ENCODE measurements around the gene ZFPM1.

DNA sequence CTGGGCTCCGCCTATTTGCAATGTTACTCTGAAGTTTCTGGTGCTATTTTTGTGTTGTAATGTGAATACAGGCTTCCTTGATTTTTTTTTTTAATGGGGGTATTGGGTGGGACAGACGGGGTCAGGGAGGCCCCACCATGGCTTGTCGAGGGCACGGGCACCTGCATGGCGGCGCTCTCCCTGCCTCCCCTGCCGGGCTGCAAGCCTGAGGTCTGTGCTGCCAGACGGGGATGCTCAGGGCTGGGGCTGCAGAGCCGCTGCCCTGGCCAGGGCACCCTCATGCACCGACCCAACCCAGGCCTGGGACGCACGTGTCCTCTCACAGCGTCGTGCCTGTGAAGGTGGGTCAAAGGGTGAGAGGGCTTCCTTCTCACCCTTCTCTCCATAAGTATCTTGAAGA is 13.0 kb upstream of the ZFPM1 start:
- TF ChIP-seq, protein P1, sequence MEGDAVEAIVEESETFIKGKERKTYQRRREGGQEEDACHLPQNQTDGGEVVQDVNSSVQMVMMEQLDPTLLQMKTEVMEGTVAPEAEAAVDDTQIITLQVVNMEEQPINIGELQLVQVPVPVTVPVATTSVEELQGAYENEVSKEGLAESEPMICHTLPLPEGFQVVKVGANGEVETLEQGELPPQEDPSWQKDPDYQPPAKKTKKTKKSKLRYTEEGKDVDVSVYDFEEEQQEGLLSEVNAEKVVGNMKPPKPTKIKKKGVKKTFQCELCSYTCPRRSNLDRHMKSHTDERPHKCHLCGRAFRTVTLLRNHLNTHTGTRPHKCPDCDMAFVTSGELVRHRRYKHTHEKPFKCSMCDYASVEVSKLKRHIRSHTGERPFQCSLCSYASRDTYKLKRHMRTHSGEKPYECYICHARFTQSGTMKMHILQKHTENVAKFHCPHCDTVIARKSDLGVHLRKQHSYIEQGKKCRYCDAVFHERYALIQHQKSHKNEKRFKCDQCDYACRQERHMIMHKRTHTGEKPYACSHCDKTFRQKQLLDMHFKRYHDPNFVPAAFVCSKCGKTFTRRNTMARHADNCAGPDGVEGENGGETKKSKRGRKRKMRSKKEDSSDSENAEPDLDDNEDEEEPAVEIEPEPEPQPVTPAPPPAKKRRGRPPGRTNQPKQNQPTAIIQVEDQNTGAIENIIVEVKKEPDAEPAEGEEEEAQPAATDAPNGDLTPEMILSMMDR (IDR thresholded peaks at IDR 0.05), result no peak
- TF ChIP-seq POLR2A (IDR thresholded peaks at IDR 0.05), result no peak
